ENCODE measurements around the gene RRAS2.

- TF ChIP-seq POLR2AphosphoS5 (IDR thresholded peaks at IDR 0.05) (no peak), POLR2A (IDR thresholded peaks at IDR 0.05; ENCODE audit: low read depth) (no peak), CTCF (IDR thresholded peaks at IDR 0.05) (no peak), EP300 (IDR thresholded peaks at IDR 0.05) (no peak)
Observed at GRCh38 chr11:14315130-14315529, 43.9 kb downstream of the RRAS2 start.

All from esophagus muscularis mucosa (tissue), 4 donors.